OCI-LY7 (cell line): ENCODE results near the gene IPCEF1.

Experiments
- EZH2phosphoT487 ChIP-seq: fragments of 200-600 bp; sonication (generic); IDR thresholded peaks from 2 replicates; pipeline ENCODE4 v1.6.1; 2018; ENCODE audit warnings: low read depth, borderline replicate concordance, mild to moderate bottlenecking, mixed run types, antibody characterized with exemption, low read length, moderate library complexity, mixed read lengths
- TF ChIP-seq, protein P1 (sequence below): fragments of 200-600 bp; sonication (generic); conservative IDR thresholded peaks from 2 replicates; pipeline ENCODE4 v1.5.1; 2014; ENCODE audit warnings: mild to moderate bottlenecking, antibody characterized with exemption, low read length, moderate library complexity, mixed read lengths

DNA sequence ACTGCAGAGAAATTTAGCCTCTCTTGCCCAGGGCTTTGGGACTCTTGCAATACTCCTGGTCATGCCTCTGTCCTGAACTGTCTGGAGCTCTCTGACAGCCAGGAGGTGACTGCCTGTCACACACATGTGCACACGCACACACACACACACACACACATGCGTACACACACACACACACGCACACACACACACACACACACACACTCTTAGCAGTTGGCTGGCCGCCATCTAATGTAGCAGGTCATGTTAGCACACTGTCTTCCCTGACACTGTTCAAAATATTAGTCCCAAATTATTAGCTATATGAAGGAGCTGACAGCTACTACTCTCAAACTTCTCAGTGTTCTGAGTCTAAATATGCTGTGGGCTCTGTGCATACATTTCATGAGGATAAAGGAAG, 60.9 kb downstream of the IPCEF1 start:
- TF ChIP-seq, protein P1, sequence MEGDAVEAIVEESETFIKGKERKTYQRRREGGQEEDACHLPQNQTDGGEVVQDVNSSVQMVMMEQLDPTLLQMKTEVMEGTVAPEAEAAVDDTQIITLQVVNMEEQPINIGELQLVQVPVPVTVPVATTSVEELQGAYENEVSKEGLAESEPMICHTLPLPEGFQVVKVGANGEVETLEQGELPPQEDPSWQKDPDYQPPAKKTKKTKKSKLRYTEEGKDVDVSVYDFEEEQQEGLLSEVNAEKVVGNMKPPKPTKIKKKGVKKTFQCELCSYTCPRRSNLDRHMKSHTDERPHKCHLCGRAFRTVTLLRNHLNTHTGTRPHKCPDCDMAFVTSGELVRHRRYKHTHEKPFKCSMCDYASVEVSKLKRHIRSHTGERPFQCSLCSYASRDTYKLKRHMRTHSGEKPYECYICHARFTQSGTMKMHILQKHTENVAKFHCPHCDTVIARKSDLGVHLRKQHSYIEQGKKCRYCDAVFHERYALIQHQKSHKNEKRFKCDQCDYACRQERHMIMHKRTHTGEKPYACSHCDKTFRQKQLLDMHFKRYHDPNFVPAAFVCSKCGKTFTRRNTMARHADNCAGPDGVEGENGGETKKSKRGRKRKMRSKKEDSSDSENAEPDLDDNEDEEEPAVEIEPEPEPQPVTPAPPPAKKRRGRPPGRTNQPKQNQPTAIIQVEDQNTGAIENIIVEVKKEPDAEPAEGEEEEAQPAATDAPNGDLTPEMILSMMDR, result no peak
- no peak for TF ChIP-seq EZH2phosphoT487
